Natural killer cell (primary cell): ENCODE measurements around the gene TMEM18. TPM values are rescaled to one million over a fixed set of nuclear protein-coding genes. Genes with fewer than 3 reads are reported as not detected.
A peak's percentile ranks its signal among the peaks of the same experiment; 100 is the strongest.

ENCODE experiments used
- ATAC-seq, 3 donors: fragments of 150-1000 bp in 2 of 3; fragments of 200-7000 bp in 1 of 3; cut with Tn5 transposase; 1 replicate in 1 of 3; 2 replicates in 2 of 3; pipeline ENCODE4 v1.10.0; 2021; ENCODE audit warnings: mild to moderate bottlenecking in 2 of 3, moderate library complexity in 2 of 3
- DNase-seq, 2 donors: peaks; one replicate each; pipeline versions ENCODE4 v3.0.0 to v3.0.0-alpha.2; 2013 to 2021; ENCODE audit warnings: mixed read lengths in 1 of 2
- H3K27ac ChIP-seq: one replicate; pipeline ENCODE4 v1.5.1; 2013; ENCODE audit warnings: mild to moderate bottlenecking, low read length
- H3K27me3 ChIP-seq: one replicate; pipeline ENCODE4 v1.6.1; 2013; ENCODE audit warnings: low read length; ENCODE audit not compliant: control insufficient read depth, insufficient read depth
- H3K36me3 ChIP-seq: one replicate; pipeline ENCODE4 v1.6.1; 2013; ENCODE audit warnings: low read length; ENCODE audit not compliant: control insufficient read depth, insufficient read depth
- H3K4me1 ChIP-seq: one replicate; pipeline ENCODE4 v1.6.1; 2013; ENCODE audit warnings: low read length; ENCODE audit not compliant: control insufficient read depth, insufficient read depth
- H3K4me3 ChIP-seq: one replicate; pipeline ENCODE4 v1.5.1; 2013; ENCODE audit warnings: low read length
- H3K9me3 ChIP-seq: one replicate; pipeline ENCODE4 v1.6.1; 2013; ENCODE audit warnings: low read length; ENCODE audit not compliant: control insufficient read depth, insufficient read depth
- H3K27ac Mint-ChIP-seq, 2 donors: one replicate each; pipeline ENCODE4 v1.8.0; 2022; ENCODE audit warnings: mild to moderate bottlenecking in 2 of 2, mixed read lengths in 2 of 2, moderate library complexity in 1 of 2
- H3K27me3 Mint-ChIP-seq, 2 donors: one replicate each; pipeline ENCODE4 v1.8.0; 2022; ENCODE audit warnings: low read depth in 2 of 2, mixed read lengths in 2 of 2
- H3K36me3 Mint-ChIP-seq: one replicate; pipeline ENCODE4 v1.8.0; 2022; ENCODE audit warnings: mixed read lengths
- H3K4me1 Mint-ChIP-seq, 2 donors: one replicate each; pipeline ENCODE4 v1.8.0; 2022; ENCODE audit warnings: mixed read lengths in 2 of 2
- H3K4me3 Mint-ChIP-seq: one replicate; pipeline ENCODE4 v1.8.0; 2022; ENCODE audit warnings: mild to moderate bottlenecking, moderate library complexity, mixed read lengths
- H3K9me3 Mint-ChIP-seq, 2 donors: one replicate each; pipeline ENCODE4 v1.8.0; 2022; ENCODE audit warnings: mixed read lengths in 2 of 2
- CTCF ChIP-seq: fragments of 200-600 bp; IDR thresholded peaks from one replicate; pipeline ENCODE4 v1.8.0; 2022; ENCODE audit warnings: antibody characterized with exemption
- WGBS: methylation state at CpG from one replicate; pipeline ENCODE4 v1.1.7; 2013; ENCODE audit warnings: missing lambda C conversion rate; ENCODE audit not compliant: insufficient coverage; 5-methylcytosine and 5-hydroxymethylcytosine counted together
- intact Hi-C: fragments of 100-400 bp; cut with micrococcal nuclease; formaldehyde crosslinking; loops from one replicate; pipeline ENCODE4 v1.14.2; 2022
- total RNA-seq, 4 donors: library from RNA; stranded (reverse); fragments of 120-200 nt in 1 of 4; gene quantifications; one replicate each; pipeline versions ENCODE4 v1.2.3 to v1.2.4, GENCODE V29; 2013 to 2022

Gene TMEM18
- total RNA-seq, 3 donors from 2014 or later (not counting 1 experiment from before 2014, with no cell fraction given): 22.0 to 30.8 (median 22.1) TPM

- intact Hi-C loops: loop anchor here (10.0 kb wide), 1 partner anchor 126 kb away; no protein-coding TSS in a partner anchor
- no peak overlapping the region for H3K4me3 Mint-ChIP-seq
- H3K36me3 ChIP-seq: peaks cover 1% of the 10 kb centered on the region
- no peaks in the 10 kb centered on the region for H3K27me3 ChIP-seq
- no peak overlapping the region for H3K4me3 ChIP-seq
- H3K4me1 ChIP-seq: peaks cover 54% of the 10 kb centered on the region
- no peak for DNase-seq
- no peak overlapping the region for H3K27ac Mint-ChIP-seq
- ATAC-seq: peak in 1 of 3 donors; percentile 8
- peaks cover 68 to 87% of the 10 kb centered on the region in 2 donors for H3K4me1 Mint-ChIP-seq
- peaks cover 0 to 7% of the 10 kb centered on the region in 2 donors for H3K27me3 Mint-ChIP-seq
- peaks cover 9% of the 10 kb centered on the region for H3K9me3 ChIP-seq
- H3K9me3 Mint-ChIP-seq: peaks cover 6 to 8% of the 10 kb centered on the region in 2 donors
- no peak overlapping the region for H3K27ac ChIP-seq
- WGBS: 95% methylated on average over 29 of the region's 29 CpGs
- peaks cover 12% of the 10 kb centered on the region for H3K36me3 Mint-ChIP-seq
- TF ChIP-seq CTCF: no peak
These were observed 16.4 kb downstream of the TMEM18 start for GRCh38 chr2:660586-661359.

- peaks cover 68 to 87% of the 10 kb centered on the region in 2 donors for H3K4me1 Mint-ChIP-seq
- no peak overlapping the region for H3K4me3 Mint-ChIP-seq
- Histone ChIP-seq H3K4me3 (no peak overlapping the region), H3K36me3 (no peaks in the 10 kb centered on the region), H3K27me3 (no peaks in the 10 kb centered on the region), H3K4me1 (peaks cover 57% of the 10 kb centered on the region), H3K9me3 (peaks cover 5% of the 10 kb centered on the region), H3K27ac (no peak overlapping the region)
- 91% methylated on average over 12 of the region's 12 CpGs for WGBS
- H3K36me3 Mint-ChIP-seq: peaks cover 4% of the 10 kb centered on the region
- H3K9me3 Mint-ChIP-seq: peaks cover 0 to under 1% of the 10 kb centered on the region in 2 donors
- intact Hi-C loops: loop anchor here (10.0 kb wide), 1 partner anchor 125 kb away; no protein-coding TSS in a partner anchor
- H3K27me3 Mint-ChIP-seq: peaks cover 0 to 7% of the 10 kb centered on the region in 2 donors
- no peak overlapping the region for H3K27ac Mint-ChIP-seq
- TF ChIP-seq CTCF: no peak
- no peak for ATAC-seq
- no peak for DNase-seq
These were observed 17.2 kb downstream of the TMEM18 start for GRCh38 chr2:660029-660428.

GRCh38 chr2:658426-658825 lies 18.8 kb downstream of the TMEM18 start:
- peaks cover 0 to 7% of the 10 kb centered on the region in 2 donors for H3K27me3 Mint-ChIP-seq
- TF ChIP-seq CTCF: no peak
- no peaks in the 10 kb centered on the region for H3K36me3 Mint-ChIP-seq
- H3K9me3 Mint-ChIP-seq: no peaks in the 10 kb centered on the region
- Histone ChIP-seq H3K27ac (no peak overlapping the region), H3K27me3 (no peaks in the 10 kb centered on the region), H3K4me1 (peaks cover 62% of the 10 kb centered on the region), H3K36me3 (no peaks in the 10 kb centered on the region), H3K9me3 (peaks cover 4% of the 10 kb centered on the region), H3K4me3 (no peak overlapping the region)
- ATAC-seq (no peak), DNase-seq (no peak)
- peaks cover 55 to 85% of the 10 kb centered on the region in 2 donors for H3K4me1 Mint-ChIP-seq
- H3K27ac Mint-ChIP-seq: no peak overlapping the region
- 85% methylated on average over 8 of the region's 8 CpGs for WGBS
- no peak overlapping the region for H3K4me3 Mint-ChIP-seq
- intact Hi-C loops: no loop called here
